ENCODE results near the gene PCDHGA3. TPM values are rescaled to one million over a fixed set of nuclear protein-coding genes. Genes with fewer than 3 reads are reported as not detected.
"Not testable (repeated sequence)": the region's sequence is repeated elsewhere in the genome, so short reads cannot be mapped to it uniquely, and the experiment has no call there.

Gene PCDHGA3
- total RNA-seq, 1 experiment from 2014 or later = 1.3 TPM

GRCh38 chr5:141373673-141374317 lies 30.2 kb downstream of the PCDHGA3 start, which contains the start of gene PCDHGA6:
PCDHGA6 (plus strand) TSS chr5:141373891; CDS start chr5:141374084, 193 bp downstream.
- no peak for DNase-seq (ENCODE audit: low spot score)
- H3K4me1 Mint-ChIP-seq = peaks cover 5% of the 10 kb centered on the region
- POLR2A ChIA-PET = no interaction called here
- no peak within 1 kb of the TSS for H3K27ac Mint-ChIP-seq
- CTCF ChIA-PET = interaction anchor here (0.6 to 2.6 kb wide), 19 partner anchors 10 to 194 kb away, joined by 3 to 19 read pairs (median 4); partner anchors contain the start of genes PCDHB14, PCDHB15, PCDHGA10 and PCDHGA2
- peak within 1 kb of the TSS; percentile 31 for H3K4me3 Mint-ChIP-seq
- peaks cover 59% of the 10 kb centered on the region for H3K9me3 Mint-ChIP-seq
- peaks cover 9% of the 10 kb centered on the region for H3K27me3 Mint-ChIP-seq (ENCODE audit: low read depth)
- no peak for ATAC-seq
- peaks cover 60% of the 10 kb centered on the region for H3K36me3 Mint-ChIP-seq
- TF ChIP-seq EMX1 (CRISPR knock-in tag; IDR thresholded peaks at IDR 0.05) (no peak), RELA (CRISPR knock-in tag; IDR thresholded peaks at IDR 0.05; ENCODE audit: borderline replicate concordance) (no peak)

DNA sequence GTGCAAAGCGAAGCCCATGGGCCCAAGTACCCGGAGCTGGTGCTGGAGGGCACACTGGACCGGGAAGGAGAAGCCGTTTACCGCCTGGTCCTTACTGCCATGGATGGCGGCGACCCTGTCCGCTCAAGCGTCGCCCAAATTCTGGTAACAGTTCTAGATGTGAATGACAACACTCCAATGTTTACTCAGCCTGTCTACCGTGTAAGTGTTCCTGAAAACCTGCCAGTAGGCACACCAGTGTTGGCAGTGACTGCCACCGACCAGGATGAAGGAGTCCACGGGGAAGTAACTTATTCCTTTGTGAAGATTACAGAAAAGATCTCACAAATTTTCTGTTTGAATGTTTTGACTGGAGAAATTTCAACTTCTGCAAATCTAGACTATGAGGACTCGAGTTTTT lies 31.0 kb downstream of the PCDHGA3 start:
- DNase-seq (ENCODE audit: low spot score) (no peak), ATAC-seq (no peak)
- ChIA-PET POLR2A (no interaction called here), CTCF (interaction anchor here (0.8 to 2.6 kb wide), 15 partner anchors 10 to 193 kb away, joined by 3 to 19 read pairs (median 5); partner anchors contain the start of genes PCDHB14, PCDHGA10, PCDHGA2 and PCDHGA3)
- peaks cover 59% of the 10 kb centered on the region for H3K9me3 Mint-ChIP-seq
- H3K4me1 Mint-ChIP-seq = peaks cover 5% of the 10 kb centered on the region
- TF ChIP-seq ZNF532 (CRISPR knock-in tag; IDR thresholded peaks at IDR 0.05; ENCODE audit: borderline replicate concordance) = no peak
- no peak for TF ChIP-seq NFYB (CRISPR knock-in tag; conservative IDR thresholded peaks at IDR 0.05; ENCODE audit: low read depth)
- no peak for TF ChIP-seq ZNF263 (CRISPR knock-in tag; IDR thresholded peaks at IDR 0.05; ENCODE audit: low read depth)
- no peak for TF ChIP-seq NR3C1 (CRISPR knock-in tag; conservative IDR thresholded peaks at IDR 0.05; ENCODE audit: low read depth)
- no peak for TF ChIP-seq ZNF671 (CRISPR knock-in tag; IDR thresholded peaks at IDR 0.05)
- no peak for TF ChIP-seq AFF4 (CRISPR knock-in tag; IDR thresholded peaks at IDR 0.05; ENCODE audit: borderline replicate concordance)
- TF ChIP-seq ZNF512 (CRISPR knock-in tag; IDR thresholded peaks at IDR 0.05; ENCODE audit: borderline replicate concordance) = no peak
- peaks cover 60% of the 10 kb centered on the region for H3K36me3 Mint-ChIP-seq
- H3K27me3 Mint-ChIP-seq (ENCODE audit: low read depth) = peaks cover 9% of the 10 kb centered on the region
- H3K27ac Mint-ChIP-seq = no peak overlapping the region
- no peak overlapping the region for H3K4me3 Mint-ChIP-seq

DNA sequence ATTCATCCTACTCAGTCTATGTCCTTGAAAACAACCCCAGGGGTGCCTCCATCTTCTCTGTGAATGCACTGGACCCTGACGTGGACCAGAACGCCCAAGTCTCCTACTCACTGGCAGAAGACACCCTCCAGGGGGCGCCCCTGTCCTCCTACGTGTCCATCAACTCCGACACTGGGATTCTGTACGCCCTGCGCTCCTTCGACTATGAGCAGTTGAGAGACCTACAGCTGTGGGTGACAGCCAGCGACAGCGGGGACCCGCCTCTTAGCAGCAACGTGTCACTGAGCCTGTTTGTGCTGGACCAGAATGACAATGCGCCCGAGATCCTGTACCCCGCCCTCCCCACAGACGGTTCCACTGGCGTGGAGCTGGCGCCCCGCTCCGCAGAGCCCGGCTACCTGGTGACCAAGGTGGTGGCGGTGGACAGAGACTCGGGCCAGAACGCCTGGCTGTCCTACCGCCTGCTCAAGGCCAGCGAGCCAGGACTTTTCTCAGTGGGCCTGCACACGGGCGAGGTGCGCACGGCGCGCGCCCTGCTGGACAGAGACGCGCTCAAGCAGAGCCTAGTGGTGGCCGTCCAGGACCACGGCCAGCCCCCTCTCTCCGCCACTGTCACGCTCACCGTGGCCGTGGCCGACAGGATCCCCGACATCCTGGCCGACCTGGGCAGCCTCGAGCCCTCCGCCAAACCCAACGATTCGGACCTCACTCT lies 32.0 kb downstream of the PCDHGA3 start:
- POLR2A ChIA-PET; DNase-seq (ENCODE audit: low spot score); H3K27ac Mint-ChIP-seq; H3K4me3 Mint-ChIP-seq; H3K27me3 Mint-ChIP-seq (ENCODE audit: low read depth); H3K4me1 Mint-ChIP-seq: not testable (repeated sequence)
- 0 out of 2 replicates have a peak, but pooled peaks have one; percentile 21 for TF ChIP-seq CTCF (IDR thresholded peaks at IDR 0.05)
- Mint-ChIP-seq H3K9me3 (peaks cover 53% of the 10 kb centered on the region), H3K36me3 (peaks cover 54% of the 10 kb centered on the region)
- ATAC-seq = peak; percentile 41
- CTCF ChIA-PET = interaction anchor here (0.6 to 2.6 kb wide), 6 partner anchors 12 to 188 kb away, joined by 3 to 19 read pairs (median 6); partner anchors contain the start of genes PCDHGA10 and PCDHGB4
